ENCODE results near the gene HERC3.

HERC3 gene

GRCh38 chr4:88724406-88724805, 132.1 kb downstream of the HERC3 start:
- DNase-seq (ENCODE audit: low read depth in 1 of 2, low spot score in 1 of 2): no peak
- Histone ChIP-seq H3K27me3 (ENCODE audit: insufficient read depth, poor library complexity, severe bottlenecking) (no peaks in the 10 kb centered on the region), H3K27ac (replicated peaks) (no peak overlapping the region), H3K4me3 (replicated peaks; ENCODE audit: insufficient read depth, low read length) (no peak overlapping the region)
- no peak for TF ChIP-seq SPI1 (IDR thresholded peaks at IDR 0.05; ENCODE audit: borderline replicate concordance, low read depth)

GRCh38 chr4:88725143-88725542, 132.9 kb downstream of the HERC3 start:
- Histone ChIP-seq H3K27ac (replicated peaks) (no peak overlapping the region), H3K4me3 (replicated peaks; ENCODE audit: insufficient read depth, low read length) (no peak overlapping the region), H3K27me3 (ENCODE audit: insufficient read depth, poor library complexity, severe bottlenecking) (no peaks in the 10 kb centered on the region)
- no peak for TF ChIP-seq POLR2AphosphoS5 (IDR thresholded peaks at IDR 0.05; ENCODE audit: low read depth)
- no peak for TF ChIP-seq SPI1 (IDR thresholded peaks at IDR 0.05; ENCODE audit: borderline replicate concordance, low read depth)
- no peak for TF ChIP-seq REST (IDR thresholded peaks at IDR 0.05; ENCODE audit: insufficient replicate concordance, low read depth)
- TF ChIP-seq CTCF (IDR thresholded peaks at IDR 0.05; ENCODE audit: insufficient read depth, low read length): no peak
- TF ChIP-seq GABPA (IDR thresholded peaks at IDR 0.05; ENCODE audit: low read depth): no peak
- no peak for DNase-seq (ENCODE audit: low read depth in 1 of 2, low spot score in 1 of 2)

- DNase-seq (ENCODE audit: low read depth in 1 of 2, low spot score in 1 of 2): no peak
- Histone ChIP-seq H3K4me3 (replicated peaks; ENCODE audit: insufficient read depth, low read length) (no peak overlapping the region), H3K27ac (replicated peaks) (no peak overlapping the region), H3K27me3 (ENCODE audit: insufficient read depth, poor library complexity, severe bottlenecking) (no peaks in the 10 kb centered on the region)
- TF ChIP-seq POLR2AphosphoS5 (IDR thresholded peaks at IDR 0.05; ENCODE audit: low read depth) (no peak), REST (IDR thresholded peaks at IDR 0.05; ENCODE audit: insufficient replicate concordance, low read depth) (no peak), SPI1 (IDR thresholded peaks at IDR 0.05; ENCODE audit: borderline replicate concordance, low read depth) (no peak), GABPA (IDR thresholded peaks at IDR 0.05; ENCODE audit: low read depth) (no peak), CTCF (IDR thresholded peaks at IDR 0.05; ENCODE audit: insufficient read depth, low read length) (no peak)
Measured at GRCh38 chr4:88725986-88726385, 133.7 kb downstream of the HERC3 start.

- no peak for DNase-seq (ENCODE audit: low read depth in 1 of 2, low spot score in 1 of 2)
- H3K27me3 ChIP-seq (ENCODE audit: insufficient read depth, poor library complexity, severe bottlenecking): no peaks in the 10 kb centered on the region
- no peak overlapping the region for H3K4me3 ChIP-seq (replicated peaks; ENCODE audit: insufficient read depth, low read length)
- H3K27ac ChIP-seq (replicated peaks): no peak overlapping the region
- TF ChIP-seq CTCF (IDR thresholded peaks at IDR 0.05; ENCODE audit: insufficient read depth, low read length) (no peak), SPI1 (IDR thresholded peaks at IDR 0.05; ENCODE audit: borderline replicate concordance, low read depth) (no peak), REST (IDR thresholded peaks at IDR 0.05; ENCODE audit: insufficient replicate concordance, low read depth) (no peak), POLR2AphosphoS5 (IDR thresholded peaks at IDR 0.05; ENCODE audit: low read depth) (no peak), GABPA (IDR thresholded peaks at IDR 0.05; ENCODE audit: low read depth) (no peak)
Measured at GRCh38 chr4:88728146-88728545, 135.9 kb downstream of the HERC3 start.

Measured in HL-60 (cell line).